GM18519 (cell line): ENCODE data around the gene ANKRD27.
A peak's percentile ranks its signal among the peaks of the same experiment; 100 is the strongest.
"Not testable (repeated sequence)": the region's sequence is repeated elsewhere in the genome, so short reads cannot be mapped to it uniquely, and the experiment has no call there.

ENCODE experiments used
- ATAC-seq: cut with Tn5 transposase; IDR thresholded peaks from one replicate; pipeline ENCODE4 v1.9.1; 2021; ENCODE audit warnings: mild to moderate bottlenecking, moderate library complexity; ENCODE audit not compliant: unreplicated experiment, low FRiP score

ANKRD27 gene

GRCh38 chr19:32674931-32675719, at the start of gene ANKRD27:
ANKRD27 (minus strand) TSS chr19:32675180; CDS start chr19:32659015, 16,165 bp downstream.
- ATAC-seq = peak; percentile 96

GRCh38 chr19:32720936-32721250, 45.9 kb upstream of the ANKRD27 start:
- no peak for ATAC-seq

GRCh38 chr19:32720216-32720935, 45.4 kb upstream of the ANKRD27 start:
- no peak for ATAC-seq

- ATAC-seq = no peak
Measured at GRCh38 chr19:32719611-32720059, 44.7 kb upstream of the ANKRD27 start, which contains the start of gene TDRD12. TDRD12 (plus strand) TSS chr19:32719767; CDS start chr19:32720073, 306 bp downstream.

- ATAC-seq = no peak
Measured at GRCh38 chr19:32718286-32718685, 43.3 kb upstream of the ANKRD27 start.

GRCh38 chr19:32717496-32717895, 42.5 kb upstream of the ANKRD27 start:
- ATAC-seq = no peak

- not testable (repeated sequence) for ATAC-seq
Measured at GRCh38 chr19:32716203-32716602, 41.2 kb upstream of the ANKRD27 start.

- no peak for ATAC-seq
Measured at GRCh38 chr19:32711747-32712146, 36.8 kb upstream of the ANKRD27 start.

- no peak for ATAC-seq
Measured at GRCh38 chr19:32709032-32709431, 34.1 kb upstream of the ANKRD27 start.

GRCh38 chr19:32708457-32708856, 33.5 kb upstream of the ANKRD27 start:
- ATAC-seq = no peak

GRCh38 chr19:32704006-32704405, 29.0 kb upstream of the ANKRD27 start:
- ATAC-seq = not testable (repeated sequence)

- no peak for ATAC-seq
Measured at GRCh38 chr19:32702010-32702409, 27.0 kb upstream of the ANKRD27 start.

- ATAC-seq = not testable (repeated sequence)
Measured at GRCh38 chr19:32700129-32700528, 25.1 kb upstream of the ANKRD27 start.

- not testable (repeated sequence) for ATAC-seq
Measured at GRCh38 chr19:32696771-32697170, 21.8 kb upstream of the ANKRD27 start.

- not testable (repeated sequence) for ATAC-seq
Measured at GRCh38 chr19:32695506-32695905, 20.5 kb upstream of the ANKRD27 start.

GRCh38 chr19:32694851-32695250, 19.9 kb upstream of the ANKRD27 start:
- ATAC-seq = not testable (repeated sequence)

- not testable (repeated sequence) for ATAC-seq
Measured at GRCh38 chr19:32694316-32694715, 19.3 kb upstream of the ANKRD27 start.

GRCh38 chr19:32693151-32694108, 18.4 kb upstream of the ANKRD27 start:
- not testable (repeated sequence) for ATAC-seq

- ATAC-seq = no peak
Measured at GRCh38 chr19:32692727-32693061, 17.7 kb upstream of the ANKRD27 start.

GRCh38 chr19:32691952-32692726, 17.2 kb upstream of the ANKRD27 start:
- peak; percentile 38 for ATAC-seq
